ENCODE data around the gene CDC14A.

DNA sequence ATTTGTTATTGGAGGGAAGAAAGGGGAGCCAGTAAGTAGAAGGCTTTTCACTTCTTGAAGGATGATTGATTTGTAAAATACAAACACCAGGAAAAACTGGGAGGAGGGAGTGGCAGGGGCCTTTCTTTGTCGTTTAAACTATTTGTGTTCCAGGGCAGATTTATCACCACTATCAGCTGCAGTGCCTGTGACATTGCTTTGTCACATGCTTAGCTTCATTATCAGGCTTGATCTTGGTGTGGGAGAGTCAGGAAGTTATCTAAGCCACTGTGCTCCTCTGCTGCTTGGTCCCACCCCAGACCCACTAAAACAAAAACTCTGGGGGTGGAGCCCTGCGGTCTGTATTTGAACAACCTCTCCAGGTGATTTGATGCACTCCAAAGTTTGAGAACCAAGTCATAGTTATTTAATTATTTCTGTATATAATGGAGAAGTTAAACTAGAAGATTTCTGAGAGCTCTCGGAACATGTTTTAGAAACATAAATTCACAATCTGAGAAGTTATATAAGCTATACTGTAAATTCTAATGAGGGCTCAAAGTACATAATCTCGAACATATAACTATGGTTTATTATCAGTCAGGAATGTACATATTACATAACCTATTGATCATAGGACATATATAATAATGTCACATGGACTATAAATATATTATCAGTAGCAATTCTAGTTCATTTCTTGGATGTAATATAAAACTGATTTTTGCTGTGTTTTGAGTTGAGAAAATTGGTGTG, 87.9 kb downstream of the CDC14A start:
- TF ChIP-seq, protein P1, sequence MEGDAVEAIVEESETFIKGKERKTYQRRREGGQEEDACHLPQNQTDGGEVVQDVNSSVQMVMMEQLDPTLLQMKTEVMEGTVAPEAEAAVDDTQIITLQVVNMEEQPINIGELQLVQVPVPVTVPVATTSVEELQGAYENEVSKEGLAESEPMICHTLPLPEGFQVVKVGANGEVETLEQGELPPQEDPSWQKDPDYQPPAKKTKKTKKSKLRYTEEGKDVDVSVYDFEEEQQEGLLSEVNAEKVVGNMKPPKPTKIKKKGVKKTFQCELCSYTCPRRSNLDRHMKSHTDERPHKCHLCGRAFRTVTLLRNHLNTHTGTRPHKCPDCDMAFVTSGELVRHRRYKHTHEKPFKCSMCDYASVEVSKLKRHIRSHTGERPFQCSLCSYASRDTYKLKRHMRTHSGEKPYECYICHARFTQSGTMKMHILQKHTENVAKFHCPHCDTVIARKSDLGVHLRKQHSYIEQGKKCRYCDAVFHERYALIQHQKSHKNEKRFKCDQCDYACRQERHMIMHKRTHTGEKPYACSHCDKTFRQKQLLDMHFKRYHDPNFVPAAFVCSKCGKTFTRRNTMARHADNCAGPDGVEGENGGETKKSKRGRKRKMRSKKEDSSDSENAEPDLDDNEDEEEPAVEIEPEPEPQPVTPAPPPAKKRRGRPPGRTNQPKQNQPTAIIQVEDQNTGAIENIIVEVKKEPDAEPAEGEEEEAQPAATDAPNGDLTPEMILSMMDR (IDR thresholded peaks at IDR 0.05; ENCODE audit: insufficient read depth, low read depth, low read length) = no peak
- TF ChIP-seq EZH2 (IDR thresholded peaks at IDR 0.05; ENCODE audit: insufficient read depth, low read length) = no peak

All from astrocyte (in vitro differentiated cells and primary cell).